Subcutaneous adipose tissue (tissue), 4 donors: ENCODE results near the gene C1orf198. TPM values are rescaled to one million over a fixed set of nuclear protein-coding genes. Genes with fewer than 3 reads are reported as not detected.

Source experiments
- CTCF ChIP-seq: fragments of 450-650 bp; IDR thresholded peaks from one replicate; pipeline ENCODE4 v1.5.1; 2016; ENCODE audit warnings: low read depth, mild to moderate bottlenecking, control low read depth, antibody characterized with exemption, moderate library complexity
- total RNA-seq, 4 donors: library from RNA; depleted of rRNA; stranded (reverse); fragments of >200 nt; gene quantifications; one replicate each; pipeline ENCODE4 v1.1.0, GENCODE V29; 2016

Gene C1orf198
- total RNA-seq, 4 donors from 2014 or later = 37.4 to 103 (median 48.1) TPM

- no peak for TF ChIP-seq CTCF
Observed at GRCh38 chr1:230877146-230877923, 9.0 kb upstream of the C1orf198 start.

- TF ChIP-seq CTCF = no peak
Observed at GRCh38 chr1:230876660-230877059, 8.3 kb upstream of the C1orf198 start.

- TF ChIP-seq CTCF = no peak
Observed at GRCh38 chr1:230875370-230875769, 7.0 kb upstream of the C1orf198 start.

GRCh38 chr1:230870916-230871315 is 2.6 kb upstream of the C1orf198 start:
- no peak for TF ChIP-seq CTCF

- TF ChIP-seq CTCF = no peak
Observed at GRCh38 chr1:230869500-230869899, 1.2 kb upstream of the C1orf198 start.

- no peak for TF ChIP-seq CTCF
Observed at GRCh38 chr1:230868736-230869385, 540 bp upstream of the C1orf198 start.

GRCh38 chr1:230867101-230867902 is 1.0 kb downstream of the C1orf198 start:
- no peak for TF ChIP-seq CTCF
